SK-MEL-5 (cell line): ENCODE results near the gene RNF121. TPM values are rescaled to one million over a fixed set of nuclear protein-coding genes. Genes with fewer than 3 reads are reported as not detected.

ENCODE experiments used
- DNase-seq: peaks from one replicate; pipeline ENCODE4 v3.0.0-alpha.2; 2016; ENCODE audit warnings: low read depth, low spot score
- in situ Hi-C: cut with HindIII; loops from 2 replicates; pipeline ENCODE4 v1.10.0; 2016; ENCODE audit warnings: low sequenced_read_pairs, high pct_unique_total_duplicates, low pct_unique_long_range_greater_than_20kb
- total RNA-seq: library from RNA; depleted of rRNA; stranded (reverse); fragments of >200 nt; shearing (Covaris generic); gene quantifications from 2 replicates; pipeline ENCODE4 v1.2.3, GENCODE V29; 2014

The RNF121 gene
- total RNA-seq, 1 experiment from 2014 or later = 50.9 TPM

GRCh38 chr11:71930556-71931244 is 1.9 kb downstream of the RNF121 start:
- in situ Hi-C loops = no loop called here
- DNase-seq = no peak

- in situ Hi-C loops = no loop called here
- DNase-seq = no peak
Observed at GRCh38 chr11:71931245-71931602, 2.4 kb downstream of the RNF121 start.

DNA sequence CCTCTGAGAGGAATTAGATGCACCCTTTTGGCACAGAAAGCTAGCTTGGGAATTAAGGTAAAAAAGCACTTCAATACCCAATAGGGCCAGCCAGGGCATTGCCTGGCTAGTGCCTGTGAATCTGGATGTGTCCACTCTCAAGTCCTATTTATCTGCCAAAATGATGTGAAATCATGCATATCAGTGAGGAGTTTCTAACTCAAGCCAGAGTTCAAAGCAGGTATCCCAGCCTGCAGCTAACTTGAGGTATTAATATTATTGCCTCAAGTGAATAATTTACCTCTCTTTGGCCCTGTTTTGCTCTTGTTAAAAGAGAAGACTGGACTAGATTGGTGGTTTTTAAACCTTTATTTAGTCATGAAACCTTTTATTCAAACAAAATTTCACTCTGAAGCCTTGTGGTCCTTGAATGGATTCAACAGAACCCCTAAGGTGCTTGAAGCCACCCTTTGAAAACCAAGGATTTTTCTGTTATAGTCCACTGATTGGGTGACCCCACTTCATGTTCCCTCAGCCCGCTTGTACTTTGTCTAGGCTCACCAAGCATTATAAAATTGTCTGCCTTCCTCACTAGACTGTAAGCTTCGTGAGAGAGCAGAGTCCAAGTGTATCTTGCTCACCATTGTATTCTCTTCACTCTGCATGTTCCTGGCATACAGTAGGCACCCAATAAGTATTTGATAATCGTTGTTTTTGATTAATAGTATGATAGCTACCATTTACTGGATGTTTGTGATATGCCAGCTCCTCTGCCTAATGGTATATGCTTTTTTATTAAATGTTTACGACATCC is 4.5 kb downstream of the RNF121 start:
- no peak for DNase-seq
- in situ Hi-C loops = no loop called here

GRCh38 chr11:71934213-71934612 is 5.4 kb downstream of the RNF121 start:
- DNase-seq = peak; percentile 32
- in situ Hi-C loops = no loop called here

DNA sequence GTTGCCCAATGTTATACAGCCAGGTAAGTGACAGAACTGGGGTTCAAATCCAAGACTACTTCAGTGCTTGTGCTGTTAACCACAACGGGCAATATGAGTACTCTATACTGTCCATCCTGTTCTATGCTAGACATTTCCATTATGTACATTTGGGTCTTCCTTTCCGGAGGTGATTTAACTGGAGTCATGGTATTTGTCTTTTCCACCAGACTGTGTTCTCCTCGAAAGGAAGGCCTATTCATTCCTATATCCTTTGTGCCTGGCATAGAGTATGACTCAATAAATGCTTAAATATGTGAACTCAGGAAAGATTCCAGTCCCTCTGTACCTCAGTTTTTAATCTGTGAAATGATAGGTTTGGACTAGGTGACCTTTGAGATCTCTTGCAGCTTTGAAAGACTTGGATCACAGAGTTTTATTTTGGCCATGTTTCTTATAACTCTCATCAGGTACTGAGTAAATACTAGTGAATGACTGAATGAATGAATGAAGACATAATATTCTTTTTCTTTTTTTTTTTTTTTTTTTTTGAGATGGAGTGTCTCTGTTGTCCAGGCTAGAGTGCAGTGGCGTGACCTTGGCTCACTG is 6.6 kb downstream of the RNF121 start:
- in situ Hi-C loops = no loop called here
- no peak for DNase-seq

GRCh38 chr11:71936825-71937224 is 8.0 kb downstream of the RNF121 start:
- in situ Hi-C loops = no loop called here
- DNase-seq = no peak

GRCh38 chr11:71937826-71938225 is 9.0 kb downstream of the RNF121 start:
- in situ Hi-C loops = no loop called here
- no peak for DNase-seq

- no peak for DNase-seq
- in situ Hi-C loops = no loop called here
Observed at GRCh38 chr11:71940561-71941219, 11.8 kb downstream of the RNF121 start.

GRCh38 chr11:71946144-71946571 is 17.3 kb downstream of the RNF121 start:
- in situ Hi-C loops = no loop called here
- DNase-seq = no peak

GRCh38 chr11:71947498-71947897 is 18.7 kb downstream of the RNF121 start:
- in situ Hi-C loops = no loop called here
- DNase-seq = no peak

DNA sequence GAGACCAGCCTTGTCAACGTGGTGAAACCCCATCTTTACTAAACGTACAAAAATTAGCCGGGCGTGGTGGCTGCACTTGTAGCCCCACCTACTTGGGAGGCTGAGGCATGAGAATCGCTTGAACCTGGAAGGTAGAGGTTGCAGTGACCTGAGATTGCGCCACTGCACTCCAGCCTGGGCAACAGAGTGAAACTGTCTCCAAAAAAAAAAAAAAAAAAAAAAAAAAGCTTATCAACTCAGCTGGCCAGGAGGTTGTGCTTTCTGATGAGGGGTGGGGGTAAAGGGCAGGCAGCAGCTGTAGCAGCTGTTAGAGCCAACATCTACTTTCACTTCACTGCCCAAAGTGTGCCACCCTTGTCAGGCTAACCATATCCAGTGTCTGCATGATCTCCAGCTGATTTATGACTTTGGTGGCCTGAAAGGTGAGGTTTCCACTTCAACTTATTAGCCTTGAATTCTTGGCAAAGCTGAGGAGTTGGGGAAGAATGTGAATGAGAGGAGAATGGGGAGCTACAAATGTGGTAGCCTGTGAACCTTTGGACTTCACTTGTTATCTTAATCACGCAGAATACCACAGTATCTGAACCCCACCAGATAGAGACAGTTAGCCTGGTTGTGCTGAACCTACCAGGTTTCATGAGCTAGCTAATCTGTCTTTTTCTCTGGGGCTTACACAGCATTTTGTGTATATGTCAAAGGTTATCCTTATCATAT is 19.6 kb downstream of the RNF121 start:
- DNase-seq = no peak
- in situ Hi-C loops = no loop called here

DNA sequence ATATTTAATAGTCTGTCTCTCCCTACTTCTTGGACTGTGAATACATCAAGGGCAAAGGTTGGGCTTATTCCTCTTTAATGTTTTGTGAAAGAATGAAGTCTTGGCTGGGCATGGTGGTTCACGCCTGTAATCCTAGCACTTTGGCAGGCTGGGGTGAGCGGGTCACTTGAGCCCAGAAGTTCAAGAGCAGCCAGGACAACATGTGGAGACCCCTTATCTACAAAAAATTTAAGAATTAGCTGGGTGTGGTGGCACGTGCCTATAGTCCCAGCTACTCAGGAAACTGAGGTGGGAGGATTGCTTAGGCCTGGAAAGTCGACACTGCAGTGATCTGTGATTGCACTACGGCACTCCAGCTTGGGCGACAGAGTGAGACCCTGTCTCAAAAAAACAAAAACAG is 20.2 kb downstream of the RNF121 start:
- in situ Hi-C loops = no loop called here

DNA sequence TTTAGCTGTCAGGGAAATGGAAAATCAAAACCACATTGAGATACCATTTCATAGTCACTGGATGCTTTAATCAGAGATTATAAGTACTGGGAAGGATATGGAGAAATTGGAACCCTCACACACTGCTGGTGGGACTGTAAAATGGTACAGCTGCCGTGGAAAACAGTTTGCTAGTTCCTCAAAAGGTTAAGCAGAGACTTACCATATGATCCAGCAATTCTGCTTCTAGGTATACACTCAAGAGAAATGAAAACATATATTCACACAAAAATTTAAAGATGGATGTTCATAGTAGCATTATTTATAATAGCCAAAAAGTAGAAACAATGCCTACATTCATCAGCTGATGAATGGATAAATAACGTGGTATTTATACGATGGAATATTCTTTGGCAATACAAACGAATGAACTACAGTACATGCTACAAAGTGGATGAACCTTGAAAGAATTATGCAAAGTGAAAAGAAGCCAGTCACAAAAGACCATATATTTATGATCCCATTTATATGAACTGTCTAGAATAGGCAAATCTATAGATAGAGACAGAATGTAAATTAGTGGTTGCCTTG is 23.0 kb downstream of the RNF121 start:
- in situ Hi-C loops = loop anchor here (10.0 kb wide), 1 partner anchor 73 kb away; no protein-coding TSS in a partner anchor
- peak; percentile 96 for DNase-seq

More for the DNA sequence above, 20.2 kb downstream of the RNF121 start:
- no peak for DNase-seq

GRCh38 chr11:71955898-71956456 is 27.1 kb downstream of the RNF121 start:
- DNase-seq = no peak
- in situ Hi-C loops = loop anchor here (10.0 kb wide), 1 partner anchor 69 kb away; no protein-coding TSS in a partner anchor

DNA sequence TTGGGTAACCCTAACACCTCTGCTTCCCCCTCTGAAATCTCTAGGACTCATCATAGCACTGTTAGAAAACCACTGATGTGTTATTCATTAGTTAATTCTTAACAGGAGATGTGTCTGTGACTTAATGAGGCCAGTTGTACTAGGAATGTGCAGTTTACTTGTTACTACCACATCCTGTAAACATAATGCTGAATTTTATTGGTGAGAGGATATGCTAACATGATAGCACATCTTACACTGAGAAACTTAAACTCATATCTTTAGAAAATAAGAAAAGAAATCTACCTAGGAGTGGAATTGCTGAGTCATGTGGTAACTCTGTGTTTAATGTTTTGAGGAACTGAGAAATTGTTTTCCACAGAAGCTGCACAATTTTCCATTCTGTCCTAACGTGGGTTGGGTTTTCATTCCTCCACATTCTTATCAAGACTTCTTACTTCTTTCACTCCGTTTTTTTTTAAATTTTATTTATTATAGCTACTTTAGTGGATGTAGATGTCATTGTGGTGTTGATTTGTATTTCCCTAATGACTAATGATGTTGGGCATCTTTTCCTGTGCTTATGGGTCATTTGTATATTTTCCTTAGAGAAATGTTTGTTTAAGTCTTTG is 33.7 kb downstream of the RNF121 start:
- in situ Hi-C loops = no loop called here
- no peak for DNase-seq

DNA sequence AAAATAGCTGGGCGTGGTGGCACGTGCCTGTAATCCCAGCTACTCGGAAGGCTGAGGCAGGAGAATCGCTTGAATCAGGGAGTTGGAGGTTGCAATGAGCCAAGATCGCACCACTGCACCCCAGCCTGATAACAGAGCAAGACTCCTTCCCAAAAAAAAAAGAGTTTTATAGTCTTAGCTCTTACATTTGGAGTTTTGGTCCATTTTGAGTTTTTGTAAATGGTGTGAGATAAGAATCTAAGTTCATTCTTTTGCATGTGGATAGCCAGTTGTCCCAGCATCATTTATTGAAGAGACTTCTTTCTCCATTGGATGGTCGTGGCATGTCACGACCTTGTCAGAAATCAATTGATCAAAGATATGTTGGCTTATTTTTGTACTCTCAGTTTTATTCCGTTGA is 34.6 kb downstream of the RNF121 start:
- in situ Hi-C loops = no loop called here
- DNase-seq = no peak

GRCh38 chr11:71964641-71965040 is 35.8 kb downstream of the RNF121 start:
- DNase-seq = no peak
- in situ Hi-C loops = no loop called here
